H1 (cell line): Measurements from ENCODE around the gene KLHL5. TPM values are rescaled to one million over a fixed set of nuclear protein-coding genes. Genes with fewer than 3 reads are reported as not detected.

ENCODE experiments used
- CTCF ChIA-PET: fragments of 300-600 bp; sonication (Branson Sonifier 250); formaldehyde crosslinking; loops from one replicate; lab custom pipeline; 2021; ENCODE audit not compliant: partially characterized antibody; lab: Charles Lee
- POLR2A ChIA-PET: fragments of 300-600 bp; sonication (Branson Sonifier 250); formaldehyde crosslinking; loops from one replicate; lab custom pipeline; 2021; ENCODE audit warnings: inconsistent platforms; ENCODE audit not compliant: partially characterized antibody; lab: Charles Lee
- DNase-seq, 2 experiments: peaks; one replicate each; pipeline versions ENCODE4 v3.0.0 to v3.0.0-alpha.2; 2010 to 2022; ENCODE audit warnings: low spot score in 2 of 2, low read depth in 1 of 2, mixed read lengths in 1 of 2
- FAIRE-seq: peaks from 2 replicates; lab custom pipeline; 2011; peaks lifted over from hg19 to GRCh38; lab: Jason Lieb, UNC
- H2AFZ ChIP-seq: 2 replicates; pipeline ENCODE4 v1.8.1; 2012; ENCODE audit warnings: low read length, inconsistent platforms
- H2AK5ac ChIP-seq: 2 replicates; pipeline ENCODE4 v1.6.1; 2013; ENCODE audit warnings: low read depth, low read length
- H2BK120ac ChIP-seq: replicated peaks from 2 replicates; pipeline ENCODE3; 2013; ENCODE audit warnings: low read depth, low read length, inconsistent platforms
- H2BK12ac ChIP-seq: 2 replicates; pipeline ENCODE4 v1.6.1; 2013; ENCODE audit warnings: low read depth, low read length
- H2BK15ac ChIP-seq: 2 replicates; pipeline ENCODE4 v1.6.1; 2013; ENCODE audit warnings: low read length
- H2BK20ac ChIP-seq: 2 replicates; pipeline ENCODE4 v1.6.1; 2013; ENCODE audit warnings: low read length
- H2BK5ac ChIP-seq: 2 replicates; pipeline ENCODE4 v1.6.1; 2013; ENCODE audit warnings: low read depth, low read length
- H3K14ac ChIP-seq: 2 replicates; pipeline ENCODE4 v1.6.1; 2013; ENCODE audit warnings: inconsistent platforms; ENCODE audit not compliant: insufficient read length
- H3K18ac ChIP-seq: 2 replicates; pipeline ENCODE4 v1.6.1; 2013; ENCODE audit warnings: low read length; ENCODE audit errors: extremely low read depth
- H3K23ac ChIP-seq: 2 replicates; pipeline ENCODE4 v1.6.1; 2013; ENCODE audit warnings: inconsistent platforms; ENCODE audit not compliant: insufficient read length
- H3K23me2 ChIP-seq: 2 replicates; pipeline ENCODE4 v1.6.1; 2013; ENCODE audit warnings: low read depth, low read length
- H3K27ac ChIP-seq: 2 replicates; pipeline ENCODE4 v1.6.1; 2011; ENCODE audit warnings: low read depth, low read length, inconsistent platforms
- H3K27me3 ChIP-seq, 4 experiments: replicated peaks in 1 of 4; 1 replicate in 1 of 4; 2 replicates in 3 of 4; pipeline versions ENCODE4 v1.6.1 to v1.8.1; 2011 to 2013; ENCODE audit warnings: low read length in 3 of 4, mild to moderate bottlenecking in 3 of 4, inconsistent platforms in 2 of 4, mixed read lengths in 2 of 4, moderate library complexity in 1 of 4; ENCODE audit not compliant: control insufficient read depth in 3 of 4, insufficient read depth in 3 of 4; ENCODE audit errors: extremely low read depth in 1 of 4
- H3K36me3 ChIP-seq, 4 experiments: 2 replicates each; pipeline versions ENCODE4 v1.6.1 to v1.8.1; 2011 to 2013; ENCODE audit warnings: mild to moderate bottlenecking in 4 of 4, low read length in 3 of 4, moderate library complexity in 2 of 4, control low read depth in 1 of 4, inconsistent platforms in 1 of 4; ENCODE audit not compliant: insufficient read depth in 4 of 4, control insufficient read depth in 2 of 4
- H3K4ac ChIP-seq: replicated peaks from 2 replicates; pipeline ENCODE3; 2013; ENCODE audit warnings: low read length, low read depth, mixed read lengths, inconsistent platforms; ENCODE audit not compliant: insufficient read length
- H3K4me1 ChIP-seq, 4 experiments: replicated peaks in 1 of 4; 1 replicate in 1 of 4; 2 replicates in 3 of 4; pipeline versions ENCODE4 v1.6.1 to v1.8.1; 2011 to 2013; ENCODE audit warnings: low read length in 3 of 4, inconsistent platforms in 2 of 4, mixed read lengths in 1 of 4; ENCODE audit not compliant: insufficient read depth in 4 of 4, control insufficient read depth in 3 of 4
- H3K4me2 ChIP-seq, 2 experiments: 2 replicates each; pipeline versions ENCODE4 v1.6.1 to v1.8.1; 2011 to 2013; ENCODE audit warnings: low read depth in 2 of 2, low read length in 2 of 2, control low read depth in 1 of 2, inconsistent platforms in 1 of 2, mild to moderate bottlenecking in 1 of 2; ENCODE audit not compliant: insufficient read depth in 1 of 2
- H3K4me3 ChIP-seq, 4 experiments: fragments of 200-600, 300-600 bp in 1 of 4; sonication (generic), shearing (Covaris generic), sonication (Bioruptor Twin) in 1 of 4; 2 replicates each; pipeline versions ENCODE4 v1.5.1 to v1.8.1; 2011 to 2016; ENCODE audit warnings: low read length in 4 of 4, low read depth in 3 of 4, control low read depth in 2 of 4, inconsistent platforms in 2 of 4, mild to moderate bottlenecking in 2 of 4, mixed read lengths in 1 of 4, moderate library complexity in 1 of 4; ENCODE audit not compliant: insufficient read depth in 2 of 4; ENCODE audit errors: extremely low read depth in 1 of 4
- H3K56ac ChIP-seq: replicated peaks from 2 replicates; pipeline ENCODE3; 2013; ENCODE audit warnings: low read depth, mild to moderate bottlenecking, mixed read lengths, low read length, inconsistent platforms; ENCODE audit not compliant: insufficient read length
- H3K79me1 ChIP-seq: 2 replicates; pipeline ENCODE4 v1.6.1; 2013; ENCODE audit warnings: low read depth, low read length, control low read depth
- H3K79me2 ChIP-seq, 2 experiments: 2 replicates each; pipeline versions ENCODE4 v1.6.1 to v1.8.1; 2012 to 2013; ENCODE audit warnings: low read length in 2 of 2, mild to moderate bottlenecking in 2 of 2, inconsistent platforms in 1 of 2; ENCODE audit not compliant: insufficient read depth in 2 of 2, control insufficient read depth in 1 of 2
- H3K9ac ChIP-seq, 4 experiments: replicated peaks in 1 of 4; 1 replicate in 1 of 4; 2 replicates in 3 of 4; pipeline versions ENCODE4 v1.6.1 to v1.8.1; 2011 to 2013; ENCODE audit warnings: low read depth in 3 of 4, low read length in 3 of 4, control low read depth in 2 of 4, mild to moderate bottlenecking in 2 of 4, moderate library complexity in 2 of 4, inconsistent platforms in 1 of 4; ENCODE audit errors: extremely low read depth in 1 of 4
- H3K9me3 ChIP-seq, 2 experiments: 2 replicates each; pipeline versions ENCODE4 v1.6.1 to v1.8.1; 2012 to 2013; ENCODE audit warnings: mild to moderate bottlenecking in 2 of 2, moderate library complexity in 2 of 2, control low read depth in 1 of 2, inconsistent platforms in 1 of 2, low read depth in 1 of 2, low read length in 1 of 2, mixed read lengths in 1 of 2; ENCODE audit not compliant: insufficient read depth in 2 of 2
- H4K20me1 ChIP-seq, 2 experiments: replicated peaks in 1 of 2; 2 replicates each; pipeline versions ENCODE3 to v1.8.1; 2011 to 2013; ENCODE audit warnings: inconsistent platforms in 2 of 2, low read length in 2 of 2, mild to moderate bottlenecking in 1 of 2; ENCODE audit not compliant: insufficient read depth in 2 of 2, control insufficient read depth in 1 of 2
- H4K5ac ChIP-seq: 2 replicates; pipeline ENCODE4 v1.6.1; 2013; ENCODE audit warnings: low read length, low read depth, mixed read lengths, inconsistent platforms; ENCODE audit not compliant: insufficient read length
- H4K8ac ChIP-seq: 2 replicates; pipeline ENCODE4 v1.8.0; 2013; ENCODE audit warnings: mild to moderate bottlenecking, moderate library complexity, low read length, inconsistent platforms; ENCODE audit not compliant: insufficient read depth; ENCODE audit errors: extremely low read depth
- H4K91ac ChIP-seq: replicated peaks from 2 replicates; pipeline ENCODE3; 2013; ENCODE audit warnings: low read length, mixed read lengths, inconsistent platforms; ENCODE audit not compliant: insufficient read length
- CBX5 ChIP-seq: fragments of 300-800, 300-1000 bp; sonication (generic); IDR thresholded peaks from 2 replicates; pipeline ENCODE4 v1.7.1; 2016; ENCODE audit warnings: antibody characterized with exemption, low read length, low read depth
- EZH2 ChIP-seq: fragments of 200-600 bp; sonication (generic); IDR thresholded peaks from 2 replicates; pipeline ENCODE4 v1.7.1; 2012; ENCODE audit warnings: low read depth, mild to moderate bottlenecking, moderate library complexity, low read length, inconsistent platforms; ENCODE audit not compliant: severe bottlenecking
- WGBS, 2 experiments: shearing (Covaris generic) in 1 of 2; methylation state at CpG; one replicate each; pipeline versions ENCODE4 v1.1.6 to v1.1.7; 2013 to 2015; ENCODE audit warnings: low lambda C conversion rate in 2 of 2, mixed read lengths in 2 of 2, inconsistent platforms in 1 of 2, low coverage in 1 of 2, missing lambda C conversion rate in 1 of 2; ENCODE audit not compliant: insufficient replicate concordance in 2 of 2, insufficient coverage in 1 of 2, insufficient read length in 1 of 2; ENCODE audit errors: extremely low coverage in 1 of 2, missing lambda C conversion rate in 1 of 2; 5-methylcytosine and 5-hydroxymethylcytosine counted together
- polyA plus RNA-seq, 7 experiments: library from polyadenylated mRNA; depleted of rRNA in 3 of 7; stranded (reverse) in 5 of 7; unstranded in 2 of 7; fragments of >200 nt in 5 of 7; fragments of 200-250 nt in 2 of 7; gene quantifications; 1 replicate in 5 of 7; 2 replicates in 1 of 7; 4 replicates in 1 of 7; pipeline versions ENCODE4 v1.2.1 to v1.2.3, GENCODE V29; 2011 to 2013; ENCODE audit warnings: missing spikeins in 2 of 7, mixed read lengths in 2 of 7
- total RNA-seq: library from RNA; stranded (reverse); fragmentation: NEBNext Ultra II Directional; extraction: Animal tissue kit (Norgen Biotek cat#: 25700); gene quantifications from 2 replicates; pipeline ENCODE4 v1.2.1, GENCODE V29; 2021

KLHL5 gene
- total and polyA plus RNA-seq, 2 of the 8 experiments (the other 6 are each of a cell fraction or from before 2014, with no cell fraction given), result 13.0 to 23.6 TPM

- no peaks in the 10 kb centered on the region for H3K9me3 ChIP-seq
- H3K79me1 ChIP-seq, result no peaks in the 10 kb centered on the region
- H3K79me2 ChIP-seq, result peaks cover 0 to 22% of the 10 kb centered on the region in 2 experiments; a peak in 2 of 4 replicates
- H4K20me1 ChIP-seq, result no peaks in the 10 kb centered on the region
- H3K14ac ChIP-seq, result no peak overlapping the region
- no peak overlapping the region for H3K4me3 ChIP-seq
- DNase-seq (no peak), FAIRE-seq (no peak)
- CTCF ChIA-PET, result interaction anchor here (1.0 to 2.4 kb wide), 3 partner anchors 12 to 192 kb away, joined by 3 to 7 read pairs (median 3); partner anchors contain the start of gene TLR6
- WGBS, 2 experiments, result 87% methylated on average over 2 of the region's 2 CpGs; no CpG with 5 or more reads in 1 of the 2 experiments
- H2AFZ ChIP-seq, result no peak overlapping the region
- H3K23me2 ChIP-seq, result peaks cover 5% of the 10 kb centered on the region; the same call in 1 of the 2 replicates
- H3K27me3 ChIP-seq, result no peaks in the 10 kb centered on the region
- no peak overlapping the region for H3K27ac ChIP-seq
- no peak overlapping the region for H3K23ac ChIP-seq
- POLR2A ChIA-PET, result no interaction called here
- H4K8ac ChIP-seq, result no peak overlapping the region
- H4K5ac ChIP-seq, result no peak overlapping the region
- H2BK20ac ChIP-seq, result no peak overlapping the region
- no peaks in the 10 kb centered on the region for H3K36me3 ChIP-seq
- no peak overlapping the region for H2BK12ac ChIP-seq
- no peak overlapping the region for H2AK5ac ChIP-seq
- no peak overlapping the region for H2BK120ac ChIP-seq
- H3K9ac ChIP-seq, result no peak overlapping the region
- H3K4ac ChIP-seq, result no peak overlapping the region
- no peak overlapping the region for H3K56ac ChIP-seq
- H2BK15ac ChIP-seq, result no peak overlapping the region
- H2BK5ac ChIP-seq, result no peak overlapping the region
- peaks cover 5 to 10% (median 9%) of the 10 kb centered on the region in 4 experiments; a peak in 6 of 7 replicates for H3K4me1 ChIP-seq
- no peak overlapping the region for H3K4me2 ChIP-seq
- H4K91ac ChIP-seq, result no peak overlapping the region
- no peak overlapping the region for H3K18ac ChIP-seq
- TF ChIP-seq EZH2 (no peak), CBX5 (no peak)
These were observed 14.4 kb upstream of the KLHL5 start for GRCh38 chr4:39047681-39048080.
